ENCODE data around the gene UQCC5. TPM values are rescaled to one million over a fixed set of nuclear protein-coding genes. Genes with fewer than 3 reads are reported as not detected.
"Not testable (repeated sequence)": the region's sequence is repeated elsewhere in the genome, so short reads cannot be mapped to it uniquely, and the experiment has no call there.

The UQCC5 gene
- total RNA-seq, 1 donor from 2014 or later: not detected

DNA sequence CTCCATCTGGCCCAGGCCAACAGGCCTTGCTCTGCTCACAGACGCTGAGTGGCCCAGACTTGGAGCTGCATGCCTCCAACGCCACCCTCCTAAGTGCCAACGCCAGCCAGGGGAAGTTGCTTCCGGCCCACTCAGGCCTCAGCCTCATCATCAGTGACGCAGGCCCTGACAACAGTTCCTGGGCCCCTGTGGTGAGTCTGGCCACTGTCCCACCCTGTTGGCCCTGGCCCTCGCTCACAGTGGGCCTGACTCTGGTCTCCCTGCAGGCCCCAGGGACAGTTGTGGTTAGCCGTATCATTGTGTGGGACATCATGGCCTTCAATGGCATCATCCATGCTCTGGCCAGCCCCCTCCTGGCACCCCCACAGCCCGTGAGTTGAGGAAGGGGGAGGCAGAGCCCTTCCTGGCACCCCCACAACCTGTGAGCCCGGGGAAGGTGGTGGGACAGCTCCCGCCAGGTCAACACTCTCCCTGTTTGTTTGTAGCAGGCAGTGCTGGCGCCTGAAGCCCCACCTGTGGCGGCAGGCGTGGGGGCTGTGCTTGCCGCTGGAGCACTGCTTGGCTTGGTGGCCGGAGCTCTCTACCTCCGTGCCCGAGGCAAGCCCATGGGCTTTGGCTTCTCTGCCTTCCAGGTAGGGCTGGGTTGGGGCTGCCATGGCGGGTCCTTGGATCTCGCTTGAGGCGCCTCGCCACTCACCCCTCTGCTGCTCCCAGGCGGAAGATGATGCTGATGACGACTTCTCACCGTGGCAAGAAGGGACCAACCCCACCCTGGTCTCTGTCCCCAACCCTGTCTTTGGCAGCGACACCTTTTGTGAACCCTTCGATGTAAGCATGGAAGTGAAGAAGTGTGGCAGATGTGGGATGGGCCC, 12.8 kb upstream of the UQCC5 start:
- no peaks in the 10 kb centered on the region for H3K9me3 ChIP-seq
- no peak overlapping the region for H3K4me3 ChIP-seq
- no peaks in the 10 kb centered on the region for H3K27me3 ChIP-seq
- intact Hi-C loops (cut with DNase I): no loop called here
- TF ChIP-seq, protein P1, sequence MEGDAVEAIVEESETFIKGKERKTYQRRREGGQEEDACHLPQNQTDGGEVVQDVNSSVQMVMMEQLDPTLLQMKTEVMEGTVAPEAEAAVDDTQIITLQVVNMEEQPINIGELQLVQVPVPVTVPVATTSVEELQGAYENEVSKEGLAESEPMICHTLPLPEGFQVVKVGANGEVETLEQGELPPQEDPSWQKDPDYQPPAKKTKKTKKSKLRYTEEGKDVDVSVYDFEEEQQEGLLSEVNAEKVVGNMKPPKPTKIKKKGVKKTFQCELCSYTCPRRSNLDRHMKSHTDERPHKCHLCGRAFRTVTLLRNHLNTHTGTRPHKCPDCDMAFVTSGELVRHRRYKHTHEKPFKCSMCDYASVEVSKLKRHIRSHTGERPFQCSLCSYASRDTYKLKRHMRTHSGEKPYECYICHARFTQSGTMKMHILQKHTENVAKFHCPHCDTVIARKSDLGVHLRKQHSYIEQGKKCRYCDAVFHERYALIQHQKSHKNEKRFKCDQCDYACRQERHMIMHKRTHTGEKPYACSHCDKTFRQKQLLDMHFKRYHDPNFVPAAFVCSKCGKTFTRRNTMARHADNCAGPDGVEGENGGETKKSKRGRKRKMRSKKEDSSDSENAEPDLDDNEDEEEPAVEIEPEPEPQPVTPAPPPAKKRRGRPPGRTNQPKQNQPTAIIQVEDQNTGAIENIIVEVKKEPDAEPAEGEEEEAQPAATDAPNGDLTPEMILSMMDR (IDR thresholded peaks at IDR 0.05): no peak
- no peak overlapping the region for H3K27ac ChIP-seq
- H3K4me1 ChIP-seq: peaks cover 0 to 12% of the 10 kb centered on the region in 2 donors
- H3K36me3 ChIP-seq: peaks cover 9 to 11% of the 10 kb centered on the region in 2 donors
- no peak for DNase-seq (ENCODE audit: low spot score in 2 of 2)

GRCh38 chr3:52524258-52524751, 12.1 kb upstream of the UQCC5 start:
- Histone ChIP-seq H3K27ac (peak overlapping the region; percentile 68 to 85), H3K4me3 (peak overlapping the region in 1 of 2 donors; percentile 16), H3K4me1 (peaks cover 0 to 12% of the 10 kb centered on the region in 2 donors), H3K27me3 (no peaks in the 10 kb centered on the region), H3K9me3 (no peaks in the 10 kb centered on the region), H3K36me3 (peaks cover 9 to 11% of the 10 kb centered on the region in 2 donors)
- DNase-seq (ENCODE audit: low spot score in 2 of 2): peak in 1 of 2 donors; percentile 5
- intact Hi-C loops (cut with DNase I): no loop called here
- TF ChIP-seq, protein P1 (IDR thresholded peaks at IDR 0.05): no peak

GRCh38 chr3:52524752-52525679, 11.4 kb upstream of the UQCC5 start:
- H3K4me3 ChIP-seq: peak overlapping the region in 1 of 2 donors; percentile 16
- intact Hi-C loops (cut with DNase I): no loop called here

GRCh38 chr3:52525680-52526561, 10.5 kb upstream of the UQCC5 start:
- peaks cover 0 to 19% of the 10 kb centered on the region in 2 donors for H3K4me1 ChIP-seq
- peaks cover 9 to 11% of the 10 kb centered on the region in 2 donors for H3K36me3 ChIP-seq
- intact Hi-C loops (cut with DNase I): no loop called here

More at GRCh38 chr3:52524752-52525679, 11.4 kb upstream of the UQCC5 start:
- Histone ChIP-seq H3K9me3 (no peaks in the 10 kb centered on the region), H3K36me3 (peaks cover 9 to 11% of the 10 kb centered on the region in 2 donors), H3K27me3 (no peaks in the 10 kb centered on the region), H3K4me1 (peaks cover 0 to 18% of the 10 kb centered on the region in 2 donors), H3K27ac (peak overlapping the region; percentile 68 to 85)
- TF ChIP-seq, protein P1 (IDR thresholded peaks at IDR 0.05): no peak
- DNase-seq (ENCODE audit: low spot score in 2 of 2): peak; percentile 8 to 78

GRCh38 chr3:52526671-52527038, 9.8 kb upstream of the UQCC5 start:
- Histone ChIP-seq H3K36me3 (peaks cover 9 to 11% of the 10 kb centered on the region in 2 donors), H3K27ac (peak overlapping the region; percentile 68 to 85), H3K4me1 (peaks cover 0 to 19% of the 10 kb centered on the region in 2 donors)
- intact Hi-C loops (cut with DNase I); H3K9me3 ChIP-seq; H3K4me3 ChIP-seq; H3K27me3 ChIP-seq: not testable (repeated sequence)
- DNase-seq (ENCODE audit: low spot score in 2 of 2): peak in 1 of 2 donors; percentile 1

More at GRCh38 chr3:52525680-52526561, 10.5 kb upstream of the UQCC5 start:
- no peaks in the 10 kb centered on the region for H3K9me3 ChIP-seq
- peak overlapping the region; percentile 68 to 85 for H3K27ac ChIP-seq
- no peak overlapping the region for H3K4me3 ChIP-seq
- peak in 1 of 2 donors; percentile 4 for DNase-seq (ENCODE audit: low spot score in 2 of 2)
- H3K27me3 ChIP-seq: no peaks in the 10 kb centered on the region
- TF ChIP-seq, protein P1 (IDR thresholded peaks at IDR 0.05): no peak
